ENCODE measurements around the gene HEXD.
A peak's percentile ranks its signal among the peaks of the same experiment; 100 is the strongest.
"Not testable (repeated sequence)": the region's sequence is repeated elsewhere in the genome, so short reads cannot be mapped to it uniquely, and the experiment has no call there.

HEXD gene

GRCh38 chr17:82442643-82443464, 24.7 kb downstream of the HEXD start:
- no peak for DNase-seq

GRCh38 chr17:82443465-82444283, 25.5 kb downstream of the HEXD start:
- no peak for DNase-seq

GRCh38 chr17:82444284-82444893, 26.2 kb downstream of the HEXD start:
- DNase-seq, result no peak

GRCh38 chr17:82444941-82445521, 26.9 kb downstream of the HEXD start:
- no peak for DNase-seq

- DNase-seq, result no peak
These were observed 27.4 kb downstream of the HEXD start for GRCh38 chr17:82445542-82445941.

GRCh38 chr17:82446124-82446523, 28.0 kb downstream of the HEXD start:
- no peak for DNase-seq

- no peak for DNase-seq
These were observed 28.5 kb downstream of the HEXD start for GRCh38 chr17:82446649-82447048.

GRCh38 chr17:82447876-82448275, 29.7 kb downstream of the HEXD start:
- no peak for DNase-seq

- no peak for DNase-seq
These were observed 31.2 kb downstream of the HEXD start for GRCh38 chr17:82449131-82449882.

GRCh38 chr17:82449883-82450356, 31.8 kb downstream of the HEXD start:
- DNase-seq, result no peak

GRCh38 chr17:82450357-82451106, 32.4 kb downstream of the HEXD start, which contains the start of gene CYBC1:
CYBC1 (minus strand) TSS chr17:82450752; CDS start chr17:82449254, 1,498 bp downstream.
- peak; percentile 78 for DNase-seq

GRCh38 chr17:82452162-82452561, 34.0 kb downstream of the HEXD start:
- no peak for DNase-seq

- DNase-seq, result not testable (repeated sequence)
These were observed 35.0 kb downstream of the HEXD start for GRCh38 chr17:82453151-82453550.

GRCh38 chr17:82453706-82454105, 35.6 kb downstream of the HEXD start:
- DNase-seq, result not testable (repeated sequence)

GRCh38 chr17:82457073-82457928, 39.2 kb downstream of the HEXD start:
- DNase-seq, result peak; percentile 55

- no peak for DNase-seq
These were observed 39.7 kb downstream of the HEXD start for GRCh38 chr17:82457929-82458178.

- peak; percentile 93 for DNase-seq
These were observed 40.2 kb downstream of the HEXD start, which contains the start of gene NARF for GRCh38 chr17:82458179-82458884. NARF (plus strand) TSS chr17:82458741; CDS start chr17:82458804, 63 bp downstream.

- DNase-seq, result no peak
These were observed 40.8 kb downstream of the HEXD start for GRCh38 chr17:82458885-82459424.

- not testable (repeated sequence) for DNase-seq
These were observed 41.8 kb downstream of the HEXD start for GRCh38 chr17:82459936-82460335.
